ENCODE data around the gene ITGA1. TPM values are rescaled to one million over a fixed set of nuclear protein-coding genes. Genes with fewer than 3 reads are reported as not detected.

Gene ITGA1
- total and polyA plus RNA-seq, 2 of the 13 experiments (the other 11 are each of a cell fraction or from before 2014, with no cell fraction given) = 23.1 to 28.6 TPM

DNA sequence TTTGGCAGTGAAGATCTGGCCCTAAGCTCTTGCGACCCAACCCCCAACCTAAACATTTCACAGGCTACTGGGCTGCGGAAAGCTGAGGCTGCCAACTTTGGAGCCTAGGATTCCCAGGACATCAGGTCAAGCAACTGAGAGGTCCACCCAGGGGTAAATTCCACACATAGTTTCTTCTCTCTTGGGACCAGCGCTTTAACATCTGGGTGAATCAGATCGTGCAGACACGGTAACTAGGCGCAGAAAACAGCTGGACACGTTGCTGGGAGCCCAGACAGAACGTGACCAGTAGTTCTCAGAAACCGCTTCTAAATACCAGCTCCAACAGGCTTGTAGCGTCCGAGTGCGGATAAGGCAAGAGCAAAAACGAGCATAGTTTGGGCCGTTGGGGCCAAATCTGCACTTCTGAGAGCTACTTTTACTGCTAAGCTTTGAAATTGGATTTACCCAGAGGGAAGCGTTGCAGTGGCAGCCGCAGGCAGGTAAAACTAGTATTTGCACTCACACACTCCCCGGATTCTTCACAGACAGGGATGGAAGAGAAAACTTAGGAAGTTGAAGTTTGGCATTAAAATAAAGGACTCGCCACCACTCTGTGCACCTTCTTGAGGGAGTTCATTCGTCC is 11.8 kb downstream of the ITGA1 start (continued):
- peak; percentile 42; the same call in 1 of the 2 replicates for TF ChIP-seq ZNF619 (CRISPR knock-in tag; IDR thresholded peaks at IDR 0.05)
- TF ChIP-seq ZSCAN29 (CRISPR knock-in tag; conservative IDR thresholded peaks at IDR 0.05) = 0 out of 2 replicates have a peak, but pooled peaks have one; percentile 6
- 0 out of 2 replicates have a peak, but pooled peaks have one; percentile 51 for TF ChIP-seq ZNF343 (CRISPR knock-in tag; IDR thresholded peaks at IDR 0.05)
- TF ChIP-seq ZNF326 (CRISPR knock-in tag; IDR thresholded peaks at IDR 0.05; ENCODE audit: borderline replicate concordance) = no peak
- TF ChIP-seq GFI1 (CRISPR knock-in tag; IDR thresholded peaks at IDR 0.05; ENCODE audit: borderline replicate concordance) = peak; percentile 48; the same call in 1 of the 2 replicates
- TF ChIP-seq ZNF256 (CRISPR knock-in tag; conservative IDR thresholded peaks at IDR 0.05) = peak; percentile 97; the same call in 1 of the 2 replicates
- TF ChIP-seq ZNF83 (CRISPR knock-in tag; IDR thresholded peaks at IDR 0.05; ENCODE audit: borderline replicate concordance) = 0 out of 2 replicates have a peak, but pooled peaks have one; percentile 25
- TF ChIP-seq, protein P1, sequence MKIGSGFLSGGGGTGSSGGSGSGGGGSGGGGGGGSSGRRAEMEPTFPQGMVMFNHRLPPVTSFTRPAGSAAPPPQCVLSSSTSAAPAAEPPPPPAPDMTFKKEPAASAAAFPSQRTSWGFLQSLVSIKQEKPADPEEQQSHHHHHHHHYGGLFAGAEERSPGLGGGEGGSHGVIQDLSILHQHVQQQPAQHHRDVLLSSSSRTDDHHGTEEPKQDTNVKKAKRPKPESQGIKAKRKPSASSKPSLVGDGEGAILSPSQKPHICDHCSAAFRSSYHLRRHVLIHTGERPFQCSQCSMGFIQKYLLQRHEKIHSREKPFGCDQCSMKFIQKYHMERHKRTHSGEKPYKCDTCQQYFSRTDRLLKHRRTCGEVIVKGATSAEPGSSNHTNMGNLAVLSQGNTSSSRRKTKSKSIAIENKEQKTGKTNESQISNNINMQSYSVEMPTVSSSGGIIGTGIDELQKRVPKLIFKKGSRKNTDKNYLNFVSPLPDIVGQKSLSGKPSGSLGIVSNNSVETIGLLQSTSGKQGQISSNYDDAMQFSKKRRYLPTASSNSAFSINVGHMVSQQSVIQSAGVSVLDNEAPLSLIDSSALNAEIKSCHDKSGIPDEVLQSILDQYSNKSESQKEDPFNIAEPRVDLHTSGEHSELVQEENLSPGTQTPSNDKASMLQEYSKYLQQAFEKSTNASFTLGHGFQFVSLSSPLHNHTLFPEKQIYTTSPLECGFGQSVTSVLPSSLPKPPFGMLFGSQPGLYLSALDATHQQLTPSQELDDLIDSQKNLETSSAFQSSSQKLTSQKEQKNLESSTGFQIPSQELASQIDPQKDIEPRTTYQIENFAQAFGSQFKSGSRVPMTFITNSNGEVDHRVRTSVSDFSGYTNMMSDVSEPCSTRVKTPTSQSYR (CRISPR knock-in tag; IDR thresholded peaks at IDR 0.05; ENCODE audit: borderline replicate concordance) = peak; percentile 49; the same call in 1 of the 2 replicates
- TF ChIP-seq SALL1 (CRISPR knock-in tag; IDR thresholded peaks at IDR 0.05) = peak; percentile 53
- 0 out of 2 replicates have a peak, but pooled peaks have one; percentile 7 for TF ChIP-seq ZNF772 (CRISPR knock-in tag; IDR thresholded peaks at IDR 0.05)
- TF ChIP-seq, protein P2, sequence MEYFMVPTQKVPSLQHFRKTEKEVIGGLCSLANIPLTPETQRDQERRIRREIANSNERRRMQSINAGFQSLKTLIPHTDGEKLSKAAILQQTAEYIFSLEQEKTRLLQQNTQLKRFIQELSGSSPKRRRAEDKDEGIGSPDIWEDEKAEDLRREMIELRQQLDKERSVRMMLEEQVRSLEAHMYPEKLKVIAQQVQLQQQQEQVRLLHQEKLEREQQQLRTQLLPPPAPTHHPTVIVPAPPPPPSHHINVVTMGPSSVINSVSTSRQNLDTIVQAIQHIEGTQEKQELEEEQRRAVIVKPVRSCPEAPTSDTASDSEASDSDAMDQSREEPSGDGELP (IDR thresholded peaks at IDR 0.05; ENCODE audit: borderline replicate concordance, low read depth) = peak; percentile 81
- peak; percentile 76; the same call in 1 of the 2 replicates for TF ChIP-seq SRY (CRISPR knock-in tag; IDR thresholded peaks at IDR 0.05)
- TF ChIP-seq ASH2L (IDR thresholded peaks at IDR 0.05; ENCODE audit: insufficient read length, low read depth, low read length) = peak; percentile 83
- TF ChIP-seq, protein P3, sequence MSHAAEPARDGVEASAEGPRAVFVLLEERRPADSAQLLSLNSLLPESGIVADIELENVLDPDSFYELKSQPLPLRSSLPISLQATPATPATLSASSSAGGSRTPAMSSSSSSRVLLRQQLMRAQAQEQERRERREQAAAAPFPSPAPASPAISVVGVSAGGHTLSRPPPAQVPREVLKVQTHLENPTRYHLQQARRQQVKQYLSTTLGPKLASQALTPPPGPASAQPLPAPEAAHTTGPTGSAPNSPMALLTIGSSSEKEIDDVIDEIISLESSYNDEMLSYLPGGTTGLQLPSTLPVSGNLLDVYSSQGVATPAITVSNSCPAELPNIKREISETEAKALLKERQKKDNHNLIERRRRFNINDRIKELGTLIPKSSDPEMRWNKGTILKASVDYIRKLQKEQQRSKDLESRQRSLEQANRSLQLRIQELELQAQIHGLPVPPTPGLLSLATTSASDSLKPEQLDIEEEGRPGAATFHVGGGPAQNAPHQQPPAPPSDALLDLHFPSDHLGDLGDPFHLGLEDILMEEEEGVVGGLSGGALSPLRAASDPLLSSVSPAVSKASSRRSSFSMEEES (CRISPR knock-in tag; IDR thresholded peaks at IDR 0.05) = no peak
- TF ChIP-seq NONO (IDR thresholded peaks at IDR 0.05) = no peak
- 0 out of 2 replicates have a peak, but pooled peaks have one; percentile 48 for TF ChIP-seq NONO (CRISPR knock-in tag; conservative IDR thresholded peaks at IDR 0.05)
- peak; percentile 8; the same call in 1 of the 2 replicates for TF ChIP-seq HDAC1 (CRISPR knock-in tag; IDR thresholded peaks at IDR 0.05)
- 0 out of 2 replicates have a peak, but pooled peaks have one; percentile 70 for TF ChIP-seq ZNF879 (CRISPR knock-in tag; IDR thresholded peaks at IDR 0.05)
- TF ChIP-seq ZNF251 (CRISPR knock-in tag; IDR thresholded peaks at IDR 0.05) = no peak
- TF ChIP-seq ZNF761 (CRISPR knock-in tag; conservative IDR thresholded peaks at IDR 0.05) = no peak
- TF ChIP-seq ZNF883 (CRISPR knock-in tag; IDR thresholded peaks at IDR 0.05; ENCODE audit: not compliant biosample characterization) = peak; percentile 4
- TF ChIP-seq NCOR1 (IDR thresholded peaks at IDR 0.05; ENCODE audit: borderline replicate concordance, low read length) = peak; percentile 15; the same call in 1 of the 2 replicates
- TF ChIP-seq BHLHE40 (IDR thresholded peaks at IDR 0.05; ENCODE audit: low read length) = peak; percentile 77; the same call in 1 of the 2 replicates
- 0 out of 2 replicates have a peak, but pooled peaks have one; percentile 37 for TF ChIP-seq ZNF598 (CRISPR knock-in tag; IDR thresholded peaks at IDR 0.05; ENCODE audit: borderline replicate concordance)
- TF ChIP-seq PTBP1 (IDR thresholded peaks at IDR 0.05; ENCODE audit: low read depth, low read length, poor library complexity, severe bottlenecking) = no peak
- TF ChIP-seq ZSCAN9 (CRISPR knock-in tag; IDR thresholded peaks at IDR 0.05; ENCODE audit: borderline replicate concordance) = no peak; the same call in 1 of the 2 replicates

All from HepG2 (cell line).